ENCODE measurements around the gene ABI1. TPM values are rescaled to one million over a fixed set of nuclear protein-coding genes. Genes with fewer than 3 reads are reported as not detected.

The ABI1 gene
- total and polyA plus RNA-seq, 7 donors: 13.9 to 33.8 (median 29.7) TPM

- intact Hi-C loops (cut with DNase I): no loop called here
- 95 to 96% (median 96%) methylated on average over 2 of the region's 2 CpGs for WGBS, 3 donors
- DNase-seq: no peak
Measured at GRCh38 chr10:26835025-26835424, 25.7 kb downstream of the ABI1 start.

GRCh38 chr10:26832960-26833359 is 27.8 kb downstream of the ABI1 start:
- DNase-seq: no peak

More at GRCh38 chr10:26835025-26835424, 25.7 kb downstream of the ABI1 start:
- no peak for ATAC-seq
- Histone ChIP-seq H3K27ac (no peak overlapping the region), H3K27me3 (ENCODE audit: insufficient read depth in 3 of 3, low read length in 2 of 3) (no peaks in the 10 kb centered on the region), H3K9me3 (no peaks in the 10 kb centered on the region), H3K36me3 (ENCODE audit: insufficient read depth in 1 of 2, low read depth in 1 of 2) (no peaks in the 10 kb centered on the region), H3K4me1 (peaks cover 9% of the 10 kb centered on the region), H3K4me3 (no peak overlapping the region)
- TF ChIP-seq, protein P1, sequence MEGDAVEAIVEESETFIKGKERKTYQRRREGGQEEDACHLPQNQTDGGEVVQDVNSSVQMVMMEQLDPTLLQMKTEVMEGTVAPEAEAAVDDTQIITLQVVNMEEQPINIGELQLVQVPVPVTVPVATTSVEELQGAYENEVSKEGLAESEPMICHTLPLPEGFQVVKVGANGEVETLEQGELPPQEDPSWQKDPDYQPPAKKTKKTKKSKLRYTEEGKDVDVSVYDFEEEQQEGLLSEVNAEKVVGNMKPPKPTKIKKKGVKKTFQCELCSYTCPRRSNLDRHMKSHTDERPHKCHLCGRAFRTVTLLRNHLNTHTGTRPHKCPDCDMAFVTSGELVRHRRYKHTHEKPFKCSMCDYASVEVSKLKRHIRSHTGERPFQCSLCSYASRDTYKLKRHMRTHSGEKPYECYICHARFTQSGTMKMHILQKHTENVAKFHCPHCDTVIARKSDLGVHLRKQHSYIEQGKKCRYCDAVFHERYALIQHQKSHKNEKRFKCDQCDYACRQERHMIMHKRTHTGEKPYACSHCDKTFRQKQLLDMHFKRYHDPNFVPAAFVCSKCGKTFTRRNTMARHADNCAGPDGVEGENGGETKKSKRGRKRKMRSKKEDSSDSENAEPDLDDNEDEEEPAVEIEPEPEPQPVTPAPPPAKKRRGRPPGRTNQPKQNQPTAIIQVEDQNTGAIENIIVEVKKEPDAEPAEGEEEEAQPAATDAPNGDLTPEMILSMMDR (IDR thresholded peaks at IDR 0.05): no peak

DNA sequence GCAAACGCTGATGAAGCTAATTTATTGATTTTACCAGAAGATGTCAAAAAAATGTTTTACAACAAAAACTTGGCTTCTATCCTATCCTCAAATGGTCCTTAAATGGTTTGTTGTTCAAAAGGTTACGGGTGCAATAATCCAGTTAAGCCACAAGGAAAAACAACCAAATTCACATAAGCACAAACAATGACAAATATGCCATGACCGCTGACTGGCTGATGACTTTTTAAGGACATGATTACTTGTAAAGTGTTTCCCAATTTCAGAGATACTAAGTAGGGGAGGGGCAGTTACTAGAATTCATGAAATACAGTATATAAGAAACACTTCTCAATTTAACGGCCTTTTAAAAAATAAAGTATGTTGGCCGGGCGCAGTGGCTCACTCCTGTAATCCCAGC is 28.8 kb downstream of the ABI1 start:
- Histone ChIP-seq H3K36me3 (ENCODE audit: insufficient read depth in 1 of 2, low read depth in 1 of 2) (no peaks in the 10 kb centered on the region), H3K27me3 (ENCODE audit: insufficient read depth in 3 of 3, low read length in 2 of 3) (no peaks in the 10 kb centered on the region), H3K9me3 (no peaks in the 10 kb centered on the region), H3K27ac (no peak overlapping the region), H3K4me3 (no peak overlapping the region), H3K4me1 (peaks cover 5% of the 10 kb centered on the region)
- intact Hi-C loops (cut with DNase I): no loop called here
- no peak for DNase-seq
- TF ChIP-seq, protein P1 (IDR thresholded peaks at IDR 0.05): no peak
- no peak for ATAC-seq
- WGBS, 3 donors: 90 to 92% (median 92%) methylated on average over 6 of the region's 6 CpGs

More at GRCh38 chr10:26832960-26833359, 27.8 kb downstream of the ABI1 start:
- no peak overlapping the region for H3K27ac ChIP-seq
- no peaks in the 10 kb centered on the region for H3K36me3 ChIP-seq (ENCODE audit: insufficient read depth in 1 of 2, low read depth in 1 of 2)
- H3K9me3 ChIP-seq: no peaks in the 10 kb centered on the region
- peak in 3 of 4 donors; percentile 45 to 69 (median 65) for ATAC-seq
- H3K4me3 ChIP-seq: no peak overlapping the region
- WGBS, 3 donors: 52 to 59% (median 59%) methylated on average over 2 of the region's 2 CpGs
- H3K4me1 ChIP-seq: peaks cover 5% of the 10 kb centered on the region
- H3K27me3 ChIP-seq (ENCODE audit: insufficient read depth in 3 of 3, low read length in 2 of 3): no peaks in the 10 kb centered on the region
- intact Hi-C loops (cut with DNase I): no loop called here
- TF ChIP-seq, protein P1 (IDR thresholded peaks at IDR 0.05): no peak

GRCh38 chr10:26829810-26830515 is 30.8 kb downstream of the ABI1 start:
- Histone ChIP-seq H3K27ac (no peak overlapping the region), H3K4me3 (no peak overlapping the region), H3K9me3 (no peaks in the 10 kb centered on the region), H3K4me1 (peaks cover 5% of the 10 kb centered on the region), H3K27me3 (ENCODE audit: insufficient read depth in 3 of 3, low read length in 2 of 3) (no peaks in the 10 kb centered on the region), H3K36me3 (ENCODE audit: insufficient read depth in 1 of 2, low read depth in 1 of 2) (no peaks in the 10 kb centered on the region)
- WGBS, 3 donors: 93 to 96% (median 95%) methylated on average over 5 of the region's 5 CpGs
- intact Hi-C loops (cut with DNase I): no loop called here
- TF ChIP-seq, protein P1 (IDR thresholded peaks at IDR 0.05): no peak
- no peak for DNase-seq
- ATAC-seq: no peak
